GM19395 (cell line): Measurements from ENCODE around the gene LRP1.
"Not testable (repeated sequence)": the region's sequence is repeated elsewhere in the genome, so short reads cannot be mapped to it uniquely, and the experiment has no call there.

Experiments used
- ATAC-seq: cut with Tn5 transposase; IDR thresholded peaks from one replicate; pipeline ENCODE4 v1.9.1; 2021; ENCODE audit warnings: mild to moderate bottlenecking, moderate library complexity; ENCODE audit not compliant: unreplicated experiment

The LRP1 gene

DNA sequence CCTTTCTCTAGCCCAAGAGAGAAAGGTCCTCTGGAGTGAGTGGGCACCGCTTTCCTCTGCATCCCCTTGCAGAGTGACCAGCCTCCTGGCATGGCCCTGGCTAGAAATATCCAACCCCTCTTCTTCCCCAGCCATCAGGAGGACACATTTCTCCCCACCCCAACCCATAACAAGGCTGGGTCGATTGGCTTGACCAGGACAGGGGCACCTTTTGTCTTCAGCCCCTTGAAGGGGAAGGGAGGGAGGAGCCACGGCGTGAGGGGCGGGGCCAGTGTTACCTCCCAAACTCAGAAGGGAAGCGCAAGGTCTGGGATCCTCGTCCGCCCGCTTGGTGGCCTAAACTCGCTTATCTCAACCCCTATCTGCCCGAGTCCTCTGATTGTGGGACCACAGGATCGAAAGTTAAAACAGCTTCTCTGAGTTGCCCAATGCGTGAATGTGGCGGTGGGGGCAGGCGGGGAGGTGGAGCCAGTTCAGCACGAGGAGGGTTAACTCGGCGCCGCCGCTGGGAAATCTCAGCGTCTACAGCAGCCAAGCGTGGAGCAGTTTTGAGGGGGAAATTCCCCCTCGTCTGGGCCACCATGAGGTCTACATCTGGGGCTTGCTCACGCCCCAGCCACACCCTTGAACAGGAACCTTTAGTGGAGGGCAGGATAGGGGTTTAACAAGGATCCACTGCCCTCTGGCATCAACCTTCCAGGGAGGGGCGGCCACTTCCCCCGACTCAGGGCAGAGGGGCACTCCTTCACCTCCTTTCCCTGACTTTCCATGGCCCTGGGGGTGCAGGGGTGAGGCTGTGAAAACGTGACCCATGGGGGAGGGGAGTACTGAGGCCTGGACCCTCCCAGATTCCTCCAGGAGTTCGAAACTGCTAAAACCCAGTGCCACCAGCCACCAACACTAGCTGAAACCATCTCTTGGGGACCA lies 17.9 kb upstream of the LRP1 start:
- peak; percentile 51 for ATAC-seq

DNA sequence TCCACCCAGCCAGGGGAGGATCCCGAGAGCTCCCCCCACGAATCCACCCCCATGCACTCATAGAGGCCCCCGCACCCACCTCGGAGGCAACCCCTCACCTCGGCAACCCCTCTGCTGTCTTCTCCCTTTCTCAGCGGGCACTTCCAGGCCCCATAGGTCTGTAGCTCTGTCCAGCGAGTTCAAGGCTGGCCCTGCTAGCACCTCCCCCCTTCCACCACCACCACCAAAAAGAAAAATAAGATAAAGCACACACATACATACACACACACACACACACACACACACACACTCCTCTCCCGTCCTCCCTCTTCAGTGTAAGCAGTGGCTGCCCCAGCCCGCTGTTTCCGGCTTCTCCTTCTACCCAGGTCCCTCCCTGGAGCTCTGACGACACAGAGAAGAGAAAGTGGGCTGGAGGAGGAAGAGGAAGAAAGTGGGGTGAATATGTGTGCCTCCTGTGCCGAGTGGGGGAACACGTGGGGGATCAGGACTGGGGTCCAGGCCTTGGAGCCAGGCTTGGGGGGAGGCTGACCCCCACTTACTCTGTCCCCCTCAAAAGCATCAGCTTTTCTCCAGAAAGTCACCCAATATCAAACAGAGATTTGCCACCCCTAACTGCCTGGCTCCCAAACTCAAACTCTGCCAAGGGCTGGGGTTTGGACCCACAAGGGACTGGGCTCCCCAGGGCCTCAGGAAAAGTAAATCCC lies 17.1 kb upstream of the LRP1 start, which contains the start of gene STAT6:
STAT6 (minus strand) TSS at position 332 of the 704 bp plus-strand sequence. CDS start 3,084 bp downstream, outside the sequence.
- ATAC-seq, result peak; percentile 61

DNA sequence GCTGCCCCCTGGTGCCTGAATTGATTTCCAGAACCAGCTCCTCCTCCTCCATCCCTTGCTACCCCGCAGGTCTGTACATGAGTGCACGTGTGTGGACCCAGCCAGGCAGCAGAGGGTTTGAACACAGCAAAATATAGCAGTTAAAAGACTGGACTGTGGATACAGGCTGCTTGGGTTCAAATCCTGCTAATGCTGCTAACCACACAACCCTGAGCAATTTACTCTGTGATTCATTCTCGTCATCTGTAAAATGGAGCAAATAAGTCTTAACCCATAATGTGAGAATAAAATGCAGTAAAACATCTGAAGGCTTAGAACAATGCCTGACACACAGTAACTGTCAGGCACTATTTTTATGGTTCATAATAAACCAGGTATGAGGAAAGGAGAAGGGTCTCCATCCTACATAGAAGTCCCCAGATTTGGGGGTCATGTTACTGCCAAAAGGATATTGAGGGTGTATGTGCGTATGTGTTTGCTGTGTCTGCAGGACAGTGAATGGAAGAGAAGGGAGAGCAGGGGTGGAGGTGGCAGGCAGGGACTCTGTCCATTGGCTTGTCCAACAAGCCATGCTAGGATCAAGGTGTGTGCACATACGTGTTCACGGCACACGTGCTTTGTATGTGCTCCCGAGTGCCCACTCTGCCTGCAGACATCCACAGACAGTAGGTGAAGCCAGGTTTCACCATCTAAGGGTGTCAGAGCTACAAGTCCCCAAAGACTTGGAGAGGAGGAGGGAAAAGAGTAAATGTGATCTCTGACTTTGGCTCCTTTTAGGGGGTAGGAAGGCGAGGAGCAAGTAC lies 15.6 kb upstream of the LRP1 start:
- ATAC-seq, result peak; percentile 68

DNA sequence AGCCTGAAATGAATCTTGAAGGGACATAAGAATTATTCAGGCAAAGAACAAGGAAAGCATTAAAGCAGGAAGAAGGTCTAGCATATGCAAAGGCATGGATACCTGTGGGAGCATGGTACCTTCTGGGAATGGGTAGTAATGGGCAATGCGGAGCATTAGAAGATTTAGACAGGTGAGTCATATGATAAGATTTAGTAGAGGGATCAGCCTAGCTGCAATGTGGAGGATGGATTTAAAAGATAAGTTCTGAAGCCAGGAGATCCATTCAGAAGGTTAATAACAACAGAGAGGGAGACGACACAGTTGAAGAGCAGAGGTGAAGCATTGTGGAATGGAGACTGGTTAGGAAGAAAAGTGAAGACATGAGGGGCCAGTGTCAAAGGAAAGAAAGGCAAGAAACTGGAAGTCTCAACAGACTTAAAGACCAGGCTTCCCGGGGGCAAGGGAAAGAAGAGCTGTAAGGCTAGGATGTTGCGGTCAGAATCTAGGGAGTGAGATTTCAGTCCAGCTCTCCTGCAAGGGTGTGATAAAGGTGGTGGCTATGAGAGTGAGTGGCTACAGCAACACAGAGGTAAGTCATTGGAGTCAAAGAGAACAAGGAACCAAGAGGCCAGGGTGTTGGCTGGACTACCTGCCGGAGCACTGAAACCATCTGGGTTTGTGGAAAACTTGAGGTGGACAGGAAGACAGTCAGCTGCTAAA lies 11.6 kb upstream of the LRP1 start:
- ATAC-seq, result no peak

DNA sequence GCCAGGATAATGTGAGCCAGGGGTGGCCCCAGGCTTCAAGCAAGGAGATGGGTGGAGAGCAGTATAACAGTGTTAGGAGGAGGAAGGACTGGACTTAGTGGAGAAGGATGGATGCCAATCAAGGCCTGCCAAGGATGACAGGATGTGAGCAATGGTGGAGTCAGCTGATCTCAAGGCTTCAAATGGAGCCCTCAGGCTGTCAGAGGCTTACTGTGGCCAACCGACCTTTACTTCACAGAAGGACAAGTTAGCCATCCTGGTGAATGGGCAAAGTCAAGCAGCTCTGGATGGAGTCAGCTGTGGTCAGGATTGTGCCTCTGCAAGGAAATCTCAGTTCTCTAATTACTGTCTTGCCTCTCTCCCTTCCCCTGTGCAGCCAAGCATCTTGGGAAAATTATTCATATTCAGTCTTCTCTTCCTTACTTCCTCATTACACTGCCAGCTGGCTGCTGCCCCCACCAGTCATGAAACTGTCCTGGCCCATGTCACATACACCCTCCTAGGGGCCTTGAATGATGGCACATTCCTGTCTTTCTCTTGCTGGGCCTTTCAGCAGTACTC lies 9.5 kb upstream of the LRP1 start:
- ATAC-seq, result no peak

DNA sequence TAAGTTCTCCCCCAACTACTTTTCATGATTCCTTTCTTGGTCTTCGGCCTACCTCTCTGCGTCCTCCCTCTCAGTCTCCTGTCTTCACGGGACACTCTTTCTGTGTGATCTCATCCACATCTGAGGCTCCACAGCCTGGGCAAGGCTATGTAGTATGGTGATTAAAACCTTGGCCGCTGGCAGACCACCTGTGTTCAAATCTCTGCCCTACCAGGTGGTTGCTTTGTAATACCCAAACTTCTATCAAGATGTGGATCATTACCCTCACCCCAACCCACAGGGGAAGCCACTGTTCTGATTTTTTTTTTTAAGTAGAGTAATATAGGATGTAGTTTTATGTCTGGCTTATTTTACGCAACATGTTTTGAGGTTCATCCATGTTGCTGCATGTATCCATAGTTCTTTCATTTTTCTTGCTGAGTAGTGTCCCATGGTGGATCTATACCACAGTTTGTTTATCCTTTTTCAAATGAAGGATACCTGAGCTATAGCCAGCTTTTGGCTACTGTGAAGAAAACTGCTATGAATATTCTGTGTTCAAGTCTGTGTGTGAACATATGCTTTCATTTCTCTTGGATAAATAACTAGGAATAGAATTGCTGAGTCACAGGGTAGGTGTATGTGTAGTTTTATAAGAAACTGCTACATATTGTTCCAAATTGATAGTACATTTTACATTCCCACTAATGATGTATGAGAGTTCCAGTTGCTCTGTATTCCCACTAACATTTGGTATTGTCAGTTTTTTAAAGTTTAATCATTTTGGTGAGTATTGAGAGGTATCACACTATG lies 8.8 kb upstream of the LRP1 start:
- no peak for ATAC-seq

DNA sequence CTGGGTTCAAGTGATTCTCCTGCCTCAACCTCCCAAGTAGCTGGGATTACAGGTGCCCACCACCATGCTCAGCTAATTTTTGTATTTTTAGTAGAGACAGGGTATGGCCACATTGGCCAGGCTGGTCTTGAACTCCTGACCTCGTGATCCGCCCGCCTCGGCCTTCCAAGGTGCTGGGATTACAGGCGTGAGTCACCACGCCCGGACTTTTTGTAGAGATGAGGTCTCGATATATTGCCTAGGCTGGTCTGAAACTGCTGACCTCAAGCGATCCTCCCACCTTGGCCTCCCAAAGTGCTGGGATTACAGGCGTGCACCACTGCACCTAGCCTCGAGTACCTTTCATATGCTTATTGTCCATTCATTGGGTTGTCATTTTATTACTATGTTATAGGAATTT lies 7.6 kb upstream of the LRP1 start:
- not testable (repeated sequence) for ATAC-seq

DNA sequence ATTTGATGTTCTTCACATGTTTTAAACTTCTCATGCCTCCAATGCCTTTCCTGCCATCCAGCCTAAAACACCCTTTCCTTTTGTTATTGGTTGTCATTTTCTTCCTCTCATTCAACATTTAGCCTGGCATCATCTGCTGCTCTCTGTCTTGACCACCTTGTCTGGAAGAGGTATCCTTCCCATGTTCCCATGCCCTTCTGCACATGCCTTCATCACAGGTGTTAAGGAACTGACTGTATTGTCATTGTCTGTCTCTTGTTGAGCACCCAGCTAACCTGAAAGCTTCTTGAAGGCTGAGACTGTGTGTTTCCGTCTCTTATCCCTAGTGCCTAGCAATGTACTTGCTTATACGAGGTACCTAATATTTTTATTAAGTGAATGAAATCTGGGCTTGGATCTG lies 4.5 kb upstream of the LRP1 start:
- no peak for ATAC-seq

DNA sequence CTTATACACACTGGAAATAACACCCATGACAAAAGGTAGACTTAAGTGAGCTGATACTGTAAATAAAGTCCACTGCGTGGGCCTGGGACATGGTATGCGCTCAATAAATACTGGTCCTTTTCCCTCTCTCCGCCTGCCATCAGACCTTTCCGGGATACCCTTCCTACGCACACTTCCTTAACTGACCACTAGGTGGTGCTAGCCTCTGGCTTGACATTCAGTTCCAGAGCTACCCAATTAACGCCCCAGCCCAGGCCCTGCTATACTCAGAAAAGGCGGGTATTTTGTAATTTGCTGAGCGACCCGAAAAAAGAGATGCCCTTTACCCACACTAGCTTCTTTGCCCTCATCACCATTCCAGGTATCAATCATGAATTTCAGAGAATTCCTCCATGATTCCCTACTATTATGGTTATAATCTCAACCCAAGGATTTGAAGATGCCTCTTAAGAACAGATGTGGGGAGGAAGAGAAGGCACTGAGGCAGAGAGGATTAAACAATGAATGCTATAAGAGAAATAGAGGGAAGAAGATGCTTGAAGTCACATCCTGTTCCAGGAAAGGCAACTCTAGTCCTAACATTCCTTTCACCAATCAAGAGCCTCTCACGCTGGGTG lies 3.9 kb upstream of the LRP1 start:
- no peak for ATAC-seq

DNA sequence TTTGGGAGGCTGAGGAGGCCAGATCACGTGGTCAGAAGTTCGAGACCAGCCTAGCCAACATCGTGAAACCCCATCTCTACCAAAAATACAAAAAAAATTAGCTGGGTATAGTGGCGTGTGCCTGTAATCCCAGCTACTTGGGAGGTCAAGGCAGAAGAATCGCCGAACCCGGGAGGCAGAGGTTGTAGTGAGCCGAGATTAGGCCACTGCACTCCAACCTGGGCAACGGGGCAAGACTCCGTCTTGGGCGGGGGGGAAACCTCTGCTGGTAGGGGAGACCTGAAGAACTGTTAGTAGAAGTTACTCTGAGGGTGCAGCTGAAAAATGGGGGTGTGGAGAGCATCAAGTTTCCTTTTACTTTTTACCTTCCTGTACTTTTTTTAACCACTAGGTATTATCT lies 2.2 kb upstream of the LRP1 start:
- ATAC-seq, result no peak

DNA sequence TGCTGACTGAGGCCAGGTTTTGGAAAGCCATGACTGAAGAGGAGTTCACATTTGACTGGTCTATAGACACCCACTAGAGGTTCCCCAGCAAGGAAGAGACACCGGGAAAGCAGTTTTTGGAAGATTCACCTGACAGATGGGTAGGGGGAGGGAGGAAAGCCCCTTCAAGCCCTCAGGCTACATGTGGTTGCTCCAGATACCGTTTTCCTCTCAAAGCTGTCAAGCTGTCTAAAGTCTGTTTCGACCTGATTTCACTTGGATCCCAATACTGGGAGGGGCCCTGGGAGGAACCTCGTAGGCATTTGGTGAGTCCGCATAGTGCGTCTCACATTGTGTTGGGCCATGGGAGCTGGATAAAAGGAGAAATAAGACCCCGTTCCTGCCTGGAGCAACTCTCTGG lies 1.7 kb upstream of the LRP1 start:
- no peak for ATAC-seq

DNA sequence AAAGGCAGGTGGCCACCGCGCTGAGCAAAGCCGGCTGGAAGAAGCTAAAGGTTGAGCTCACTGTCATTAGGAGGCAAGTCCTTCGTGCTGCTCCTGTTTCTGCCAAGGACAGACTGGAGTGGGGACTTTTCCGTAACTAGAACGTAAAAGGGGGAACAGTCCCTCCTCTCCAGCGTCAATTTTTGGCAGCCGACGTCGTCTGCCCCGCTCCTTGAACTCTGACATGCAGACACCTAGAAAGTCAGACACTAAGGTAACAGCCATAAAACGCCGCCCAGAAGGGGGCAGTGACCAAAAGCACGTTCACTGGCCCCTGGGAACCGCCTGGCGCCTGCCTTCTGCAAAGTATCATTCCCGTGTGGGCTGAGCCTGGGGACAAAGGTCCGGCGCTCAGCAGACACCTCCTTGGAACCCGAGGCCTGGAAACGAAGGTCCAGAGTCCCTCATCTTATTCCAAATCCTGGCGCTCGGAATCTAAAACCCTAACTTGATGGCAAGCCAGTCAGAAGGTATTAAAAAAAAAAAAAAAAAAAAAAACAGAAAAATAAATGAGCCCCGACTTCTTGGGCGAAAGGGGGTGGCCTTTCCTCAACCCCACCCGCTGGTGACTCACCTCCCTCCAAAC lies 1.1 kb upstream of the LRP1 start:
- ATAC-seq, result no peak

DNA sequence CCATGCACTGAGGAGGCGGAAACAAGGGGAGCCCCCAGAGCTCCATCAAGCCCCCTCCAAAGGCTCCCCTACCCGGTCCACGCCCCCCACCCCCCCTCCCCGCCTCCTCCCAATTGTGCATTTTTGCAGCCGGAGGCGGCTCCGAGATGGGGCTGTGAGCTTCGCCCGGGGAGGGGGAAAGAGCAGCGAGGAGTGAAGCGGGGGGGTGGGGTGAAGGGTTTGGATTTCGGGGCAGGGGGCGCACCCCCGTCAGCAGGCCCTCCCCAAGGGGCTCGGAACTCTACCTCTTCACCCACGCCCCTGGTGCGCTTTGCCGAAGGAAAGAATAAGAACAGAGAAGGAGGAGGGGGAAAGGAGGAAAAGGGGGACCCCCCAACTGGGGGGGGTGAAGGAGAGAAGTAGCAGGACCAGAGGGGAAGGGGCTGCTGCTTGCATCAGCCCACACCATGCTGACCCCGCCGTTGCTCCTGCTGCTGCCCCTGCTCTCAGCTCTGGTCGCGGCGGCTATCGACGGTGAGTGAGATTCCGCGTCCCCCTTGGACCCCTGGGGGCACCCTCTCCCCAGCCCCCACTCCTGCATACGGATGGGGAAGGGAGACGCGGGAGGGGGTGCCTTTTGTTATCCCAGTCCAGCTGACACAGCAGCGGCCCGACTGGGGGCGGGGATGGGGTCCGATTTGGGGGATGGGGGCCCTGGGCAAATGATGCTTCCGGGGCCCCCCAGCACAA lies 400 bp downstream of the LRP1 start:
- ATAC-seq, result no peak

DNA sequence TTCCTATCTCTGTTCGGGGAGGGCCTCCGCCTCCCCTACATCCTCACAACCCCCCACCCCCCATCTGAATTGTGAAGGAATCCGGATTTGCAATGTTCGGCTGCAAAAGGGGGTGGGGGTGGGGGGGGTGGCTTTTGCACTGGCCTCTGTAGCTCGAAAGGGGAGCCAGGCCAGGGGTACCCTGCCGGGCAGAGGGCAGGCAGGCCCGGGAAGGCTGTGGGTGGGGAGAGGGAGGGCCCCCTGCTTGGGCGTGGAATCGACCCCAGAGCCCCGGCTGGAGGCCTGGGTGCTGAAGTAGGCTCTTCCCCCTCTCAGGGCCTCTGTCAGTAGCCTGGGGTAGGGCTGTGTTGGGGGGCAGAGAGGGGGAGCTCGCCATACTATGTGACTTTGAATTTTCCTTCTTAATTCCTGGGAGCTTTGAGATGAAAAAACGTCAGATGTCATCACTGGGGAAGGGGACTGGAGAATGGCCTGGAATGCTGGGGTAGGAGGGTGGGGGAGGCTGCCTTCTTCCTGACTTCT lies 1.1 kb downstream of the LRP1 start:
- ATAC-seq, result no peak

DNA sequence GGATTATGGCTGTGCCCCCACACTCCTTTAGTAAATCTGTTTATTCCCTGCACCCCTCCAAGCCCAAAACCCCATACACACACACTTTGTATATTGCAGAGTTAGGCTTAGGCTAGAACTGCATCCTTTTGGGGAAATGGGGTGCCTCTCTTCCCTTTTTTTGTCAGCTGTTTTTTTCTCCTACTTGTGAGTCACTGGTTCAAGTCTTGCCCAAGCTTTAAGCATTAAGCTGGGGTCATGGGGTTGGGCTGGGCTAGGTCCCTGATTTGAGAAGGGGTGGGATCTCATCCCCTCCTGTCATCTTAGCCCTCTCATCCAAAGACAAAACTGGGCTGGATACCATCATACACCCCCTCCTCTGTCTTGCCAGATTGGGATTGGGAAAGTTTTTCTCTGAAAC lies 1.6 kb downstream of the LRP1 start:
- no peak for ATAC-seq

DNA sequence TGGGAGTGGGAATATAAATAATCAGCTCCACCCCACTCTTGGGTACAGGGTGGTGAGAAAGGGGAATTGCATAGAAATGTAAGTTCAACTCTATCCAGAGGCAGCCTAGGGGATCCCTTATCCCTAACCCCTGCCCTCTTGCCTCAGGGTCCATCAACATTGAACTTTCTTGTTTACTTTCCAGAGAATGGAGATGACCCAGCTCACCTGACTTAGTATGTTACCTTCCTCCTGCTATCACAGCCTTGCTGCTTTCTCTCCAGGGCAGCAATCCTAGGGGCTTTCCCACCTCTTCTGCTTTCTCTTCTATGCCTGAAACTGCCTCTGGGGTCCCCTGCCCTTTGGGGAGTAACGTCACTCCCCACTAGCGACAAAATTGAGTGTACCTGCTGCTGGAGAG lies 2.7 kb downstream of the LRP1 start:
- ATAC-seq, result no peak

DNA sequence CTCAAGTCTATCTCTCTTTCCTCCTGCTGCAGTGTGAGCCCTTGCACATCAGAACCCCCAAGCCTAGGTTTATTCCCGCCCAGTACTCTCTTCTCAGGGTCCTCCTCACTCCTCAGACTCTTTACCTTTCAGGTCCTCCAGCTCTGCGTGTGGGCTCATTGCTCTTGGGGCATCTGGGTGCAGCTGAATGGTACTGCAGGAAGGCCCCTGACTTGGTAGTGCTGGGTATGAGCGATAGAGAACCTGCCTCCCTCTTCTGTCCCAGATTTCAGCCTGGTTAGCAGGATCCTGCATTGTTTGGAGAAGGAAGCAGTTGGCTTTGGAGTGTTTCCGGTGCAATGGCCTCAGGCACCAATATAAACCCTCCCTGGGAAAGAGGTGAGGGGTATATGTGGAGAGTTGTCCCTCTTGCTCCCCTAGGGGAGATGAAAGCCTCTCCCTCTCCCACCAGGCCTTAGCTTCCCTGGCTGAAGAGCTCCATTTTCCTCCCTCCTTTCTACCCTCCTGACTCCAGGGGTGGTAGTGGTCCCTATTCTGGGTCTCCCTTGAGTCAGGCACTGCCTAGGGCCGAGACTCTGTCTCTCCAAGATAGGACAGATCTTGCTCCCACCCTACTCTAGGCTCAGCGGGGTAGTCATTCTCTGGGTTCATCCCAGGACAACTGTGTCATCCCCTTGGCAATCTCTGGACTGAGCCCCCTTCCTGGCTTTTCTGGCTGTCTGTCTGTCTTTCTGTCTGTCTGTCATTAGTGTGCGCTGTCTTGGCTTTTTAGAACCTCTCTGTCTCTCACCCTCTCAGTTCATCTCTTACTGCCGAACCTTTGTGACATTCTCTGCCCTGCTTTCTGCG lies 3.8 kb downstream of the LRP1 start:
- no peak for ATAC-seq
